PC-9 (cell line): ENCODE data around the gene MT1E. TPM values are rescaled to one million over a fixed set of nuclear protein-coding genes. Genes with fewer than 3 reads are reported as not detected.

Source experiments
- BruUV-seq: library from RNA; stranded (reverse); fragments of 400-500 nt; replicated peaks from 2 replicates; lab custom pipeline; 2021; lab: Mats Ljungman, UMichigan
- CTCF ChIA-PET: fragments of 300-600 bp; sonication (Branson Sonifier 250); formaldehyde crosslinking; loops from one replicate; lab custom pipeline; 2022; ENCODE audit warnings: antibody characterized with exemption; lab: Charles Lee
- POLR2A ChIA-PET: fragments of 300-600 bp; sonication (Branson Sonifier 250); formaldehyde crosslinking; loops from one replicate; lab custom pipeline; 2022; ENCODE audit warnings: antibody characterized with exemption; ENCODE audit not compliant: unreplicated experiment; lab: Charles Lee
- DNase-seq, 2 experiments: peaks; one replicate each; pipeline versions ENCODE4 v3.0.0 to v3.0.0-alpha.2; 2015 to 2022; ENCODE audit warnings: mixed read lengths in 1 of 2
- H2AFZ ChIP-seq: fragments of 200-600 bp; sonication (generic); 2 replicates; pipeline ENCODE4 v1.8.1; 2017; ENCODE audit warnings: antibody characterized with exemption
- H3F3A ChIP-seq: fragments of 200-600 bp; sonication (generic); 2 replicates; pipeline ENCODE4 v1.8.1; 2017; ENCODE audit warnings: antibody characterized with exemption, mild to moderate bottlenecking, low read depth; ENCODE audit not compliant: insufficient read depth
- H3K27ac ChIP-seq: fragments of 200-600 bp; sonication (generic); 2 replicates; pipeline ENCODE4 v1.6.1; 2016; ENCODE audit warnings: mixed run types
- H3K27me3 ChIP-seq: fragments of 200-600 bp; sonication (generic); 2 replicates; pipeline ENCODE4 v1.6.1; 2016; ENCODE audit warnings: low read depth, mixed run types; ENCODE audit not compliant: insufficient read depth
- H3K36me3 ChIP-seq: fragments of 200-600 bp; sonication (generic); 2 replicates; pipeline ENCODE4 v1.6.1; 2016; ENCODE audit warnings: low read depth, mixed run types
- H3K4me1 ChIP-seq: fragments of 200-600 bp; sonication (generic); replicated peaks from 2 replicates; pipeline ENCODE4 v1.6.1; 2016; ENCODE audit warnings: mixed run types; ENCODE audit not compliant: insufficient read depth
- H3K4me2 ChIP-seq: fragments of 200-600 bp; sonication (generic); 2 replicates; pipeline ENCODE4 v1.6.1; 2017; ENCODE audit warnings: mixed run types
- H3K4me3 ChIP-seq: fragments of 200-600 bp; sonication (generic); 2 replicates; pipeline ENCODE4 v1.6.1; 2016; ENCODE audit warnings: mixed run types
- H3K79me2 ChIP-seq: fragments of 200-600 bp; sonication (generic); 2 replicates; pipeline ENCODE4 v1.6.1; 2017; ENCODE audit warnings: low read depth, mixed run types
- H3K9me2 ChIP-seq: fragments of 200-600 bp; sonication (generic); 2 replicates; pipeline ENCODE4 v1.8.1; 2017; ENCODE audit warnings: mild to moderate bottlenecking; ENCODE audit not compliant: insufficient read depth
- H3K9me3 ChIP-seq: fragments of 200-600 bp; sonication (generic); 2 replicates; pipeline ENCODE4 v1.8.1; 2016; ENCODE audit warnings: low read depth; ENCODE audit not compliant: insufficient read depth
- H4K20me1 ChIP-seq: fragments of 200-600 bp; sonication (generic); 2 replicates; pipeline ENCODE4 v1.8.1; 2017; ENCODE audit not compliant: insufficient read depth
- CTCF ChIP-seq: fragments of 200-600 bp; sonication (generic); conservative IDR thresholded peaks from 2 replicates; pipeline ENCODE4 v1.6.1; 2017; ENCODE audit warnings: mixed run types, antibody characterized with exemption, mild to moderate bottlenecking, moderate library complexity
- EZH2 ChIP-seq: fragments of 200-600 bp; sonication (generic); IDR thresholded peaks from 2 replicates; pipeline ENCODE4 v1.8.0; 2017; ENCODE audit warnings: antibody characterized with exemption, low read depth
- intact Hi-C: fragments of 100-400 bp; cut with micrococcal nuclease; formaldehyde crosslinking; loops from one replicate; pipeline ENCODE4 v1.10.0; 2022; ENCODE audit not compliant: unreplicated experiment
- total RNA-seq: library from RNA; stranded (reverse); gene quantifications from 2 replicates; pipeline ENCODE4 v1.2.3, GENCODE V29; 2021

MT1E gene
- total RNA-seq, 1 experiment from 2014 or later, result 22.0 TPM

- Histone ChIP-seq H3K27me3 (no peaks in the 10 kb centered on the region), H3K4me1 (peaks cover 39% of the 10 kb centered on the region), H3K4me3 (no peak within 1 kb of the TSS), H3K27ac (no peak within 1 kb of the TSS), H3K36me3 (no peaks in the 10 kb centered on the region), H3K79me2 (no peaks in the 10 kb centered on the region), H3K4me2 (peak within 1 kb of the TSS; percentile 11; the same call in 1 of the 2 replicates), H2AFZ (no peak within 1 kb of the TSS), H3K9me2 (no peaks in the 10 kb centered on the region), H3F3A (peaks cover 24% of the 10 kb centered on the region), H3K9me3 (no peaks in the 10 kb centered on the region), H4K20me1 (no peaks in the 10 kb centered on the region)
- ChIA-PET POLR2A (interaction anchor here (0.6 to 0.7 kb wide), 2 partner anchors 26 to 273 kb away, joined by 3 to 4 read pairs; no protein-coding TSS in a partner anchor), CTCF (no interaction called here)
- intact Hi-C loops, result no loop called here
- peak in 1 of 2 experiments; percentile 76 for DNase-seq
- TF ChIP-seq CTCF (no peak), EZH2 (no peak)
- TSS peak; percentile 72 for BruUV-seq
Observed at GRCh38 chr16:56637814-56638750, 12.5 kb downstream of the MT1E start, which contains the start of gene MT1A. MT1A (plus strand) TSS chr16:56638666; CDS start chr16:56638739, 73 bp downstream.

- Histone ChIP-seq H3F3A (peaks cover 24% of the 10 kb centered on the region), H3K4me3 (no peak overlapping the region), H3K9me3 (no peaks in the 10 kb centered on the region), H3K4me2 (peak overlapping the region; percentile 11; the same call in 1 of the 2 replicates), H2AFZ (no peak overlapping the region), H3K9me2 (no peaks in the 10 kb centered on the region), H3K79me2 (no peaks in the 10 kb centered on the region), H4K20me1 (no peaks in the 10 kb centered on the region), H3K27me3 (no peaks in the 10 kb centered on the region), H3K36me3 (no peaks in the 10 kb centered on the region), H3K4me1 (peaks cover 47% of the 10 kb centered on the region), H3K27ac (no peak overlapping the region)
- TF ChIP-seq CTCF (no peak), EZH2 (no peak)
- ChIA-PET CTCF (no interaction called here), POLR2A (no interaction called here)
- intact Hi-C loops, result no loop called here
- BruUV-seq, result TSS peak; percentile 84
- DNase-seq, result no peak
Observed at GRCh38 chr16:56639045-56639444, 13.5 kb downstream of the MT1E start.

DNA sequence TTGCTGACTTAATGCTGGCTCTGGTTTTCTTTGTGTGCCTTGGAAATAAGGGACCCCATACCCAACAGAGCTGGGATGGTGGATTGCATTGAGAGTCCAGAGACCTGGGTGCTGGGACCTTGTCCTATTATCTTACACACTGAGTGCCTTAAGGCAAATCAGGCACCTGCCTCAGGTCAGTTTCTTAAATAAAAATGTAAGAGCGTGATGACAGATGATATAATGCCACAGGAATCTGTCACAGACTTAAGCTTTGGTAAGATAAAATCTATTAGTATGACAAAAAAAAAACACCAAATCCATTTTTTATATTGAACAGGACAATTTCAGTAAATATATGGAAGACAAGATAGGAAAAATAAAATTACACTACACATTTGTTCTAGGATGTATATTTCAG lies 14.5 kb downstream of the MT1E start:
- Histone ChIP-seq H3K27ac (no peak overlapping the region), H3K4me2 (0 out of 2 replicates have a peak overlapping the region, but pooled peaks have one; percentile 8), H3F3A (peaks cover 24% of the 10 kb centered on the region), H3K4me1 (peaks cover 48% of the 10 kb centered on the region), H4K20me1 (no peaks in the 10 kb centered on the region), H3K27me3 (no peaks in the 10 kb centered on the region), H3K36me3 (no peaks in the 10 kb centered on the region), H3K9me2 (no peaks in the 10 kb centered on the region), H3K79me2 (no peaks in the 10 kb centered on the region), H3K4me3 (no peak overlapping the region), H2AFZ (no peak overlapping the region), H3K9me3 (no peaks in the 10 kb centered on the region)
- BruUV-seq, result no TSS peak
- intact Hi-C loops, result loop anchor here (5.0 kb wide), 1 partner anchor 42 kb away; the partner anchor contains the start of gene MT1X
- DNase-seq, result peak in 1 of 2 experiments; percentile 80
- ChIA-PET CTCF (interaction anchor here (0.6 kb wide), 1 partner anchor 32 kb away, joined by 3 read pairs; the partner anchor contains the start of gene MT2A), POLR2A (no interaction called here)
- no peak for TF ChIP-seq CTCF
- no peak for TF ChIP-seq EZH2
